HL-60/S4 treated with phorbol 12-myristate 13-acetate at 8.2 ng/mL for 4 days and 3 days (cell line): ENCODE measurements around the gene PGBD5.

Experiments used
- in situ Hi-C: fragments of 300-500 bp; cut with MboI; formaldehyde crosslinking; loops from 2 replicates; pipeline ENCODE4 v1.15.0; 2022; ENCODE audit warnings: low sequenced_read_pairs

PGBD5 gene

GRCh38 chr1:230398856-230399255 is 27.3 kb downstream of the PGBD5 start:
- in situ Hi-C loops = no loop called here

- in situ Hi-C loops = no loop called here
Measured at GRCh38 chr1:230396966-230397365, 29.2 kb downstream of the PGBD5 start.

- in situ Hi-C loops = no loop called here
Measured at GRCh38 chr1:230395932-230396331, 30.2 kb downstream of the PGBD5 start.

GRCh38 chr1:230394741-230395140 is 31.4 kb downstream of the PGBD5 start:
- in situ Hi-C loops = no loop called here

GRCh38 chr1:230394134-230394533 is 32.0 kb downstream of the PGBD5 start:
- in situ Hi-C loops = no loop called here

GRCh38 chr1:230393722-230394121 is 32.4 kb downstream of the PGBD5 start:
- in situ Hi-C loops = no loop called here

GRCh38 chr1:230392920-230393521 is 33.1 kb downstream of the PGBD5 start:
- in situ Hi-C loops = no loop called here

- in situ Hi-C loops = no loop called here
Measured at GRCh38 chr1:230392536-230392909, 33.6 kb downstream of the PGBD5 start.

GRCh38 chr1:230391776-230392535 is 34.2 kb downstream of the PGBD5 start:
- in situ Hi-C loops = no loop called here

- in situ Hi-C loops = no loop called here
Measured at GRCh38 chr1:230390371-230390770, 35.8 kb downstream of the PGBD5 start.

- in situ Hi-C loops = no loop called here
Measured at GRCh38 chr1:230387876-230388275, 38.3 kb downstream of the PGBD5 start.

GRCh38 chr1:230387296-230387695 is 38.8 kb downstream of the PGBD5 start:
- in situ Hi-C loops = no loop called here

GRCh38 chr1:230386637-230387262 is 39.4 kb downstream of the PGBD5 start:
- in situ Hi-C loops = no loop called here

GRCh38 chr1:230385930-230386329 is 40.2 kb downstream of the PGBD5 start:
- in situ Hi-C loops = no loop called here

- in situ Hi-C loops = no loop called here
Measured at GRCh38 chr1:230385158-230385450, 41.0 kb downstream of the PGBD5 start.

- in situ Hi-C loops = no loop called here
Measured at GRCh38 chr1:230384380-230385157, 41.6 kb downstream of the PGBD5 start.

GRCh38 chr1:230383425-230383824 is 42.7 kb downstream of the PGBD5 start:
- in situ Hi-C loops = no loop called here

- in situ Hi-C loops = no loop called here
Measured at GRCh38 chr1:230382001-230382491, 44.1 kb downstream of the PGBD5 start.

- in situ Hi-C loops = no loop called here
Measured at GRCh38 chr1:230381585-230381984, 44.5 kb downstream of the PGBD5 start.

GRCh38 chr1:230381049-230381467 is 45.1 kb downstream of the PGBD5 start:
- in situ Hi-C loops = no loop called here

GRCh38 chr1:230379928-230380327 is 46.2 kb downstream of the PGBD5 start:
- in situ Hi-C loops = no loop called here
